ENCODE measurements around the gene IQCH.

Gene IQCH

GRCh38 chr15:67545864-67546263 is 291.3 kb downstream of the IQCH start:
- no peak for DNase-seq

- DNase-seq: no peak
Observed at GRCh38 chr15:67547064-67547463, 292.5 kb downstream of the IQCH start.

- DNase-seq: no peak
Observed at GRCh38 chr15:67547836-67548235, 293.2 kb downstream of the IQCH start.

GRCh38 chr15:67548236-67548852 is 293.8 kb downstream of the IQCH start:
- DNase-seq: no peak

- DNase-seq: no peak
Observed at GRCh38 chr15:67548862-67549651, 294.5 kb downstream of the IQCH start.

GRCh38 chr15:67549736-67550135 is 295.1 kb downstream of the IQCH start:
- no peak for DNase-seq

- DNase-seq: no peak
Observed at GRCh38 chr15:67550522-67550921, 295.9 kb downstream of the IQCH start.

GRCh38 chr15:67551207-67551743 is 296.7 kb downstream of the IQCH start:
- no peak for DNase-seq
